Muscle of leg (tissue), 11 donors: ENCODE data around the gene PARD3. TPM values are rescaled to one million over a fixed set of nuclear protein-coding genes. Genes with fewer than 3 reads are reported as not detected.

Experiments used
- DNase-seq: peaks from one replicate; pipeline ENCODE4 v3.0.0; 2013
- H3K27ac ChIP-seq: one replicate; pipeline ENCODE4 v1.5.1; 2013; ENCODE audit warnings: mild to moderate bottlenecking, low read length, control low read depth
- H3K27me3 ChIP-seq: one replicate; pipeline ENCODE4 v1.6.1; 2013; ENCODE audit warnings: low read length; ENCODE audit not compliant: control insufficient read depth, insufficient read depth
- H3K36me3 ChIP-seq: one replicate; pipeline ENCODE4 v1.6.1; 2013; ENCODE audit warnings: low read length; ENCODE audit not compliant: control insufficient read depth, insufficient read depth
- H3K4me1 ChIP-seq: one replicate; pipeline ENCODE4 v1.6.1; 2013; ENCODE audit warnings: low read length; ENCODE audit not compliant: control insufficient read depth, insufficient read depth
- H3K4me3 ChIP-seq: one replicate; pipeline ENCODE4 v1.5.1; 2013; ENCODE audit warnings: low read length, control low read depth
- H3K9me3 ChIP-seq: replicated peaks from 2 replicates; pipeline ENCODE4 v1.6.1; 2013; ENCODE audit warnings: low read depth, low read length; ENCODE audit not compliant: control insufficient read depth
- WGBS: methylation state at CpG from one replicate; pipeline ENCODE4 v1.1.5; 2013; ENCODE audit warnings: missing lambda C conversion rate; ENCODE audit not compliant: insufficient coverage; 5-methylcytosine and 5-hydroxymethylcytosine counted together
- polyA plus RNA-seq, 8 donors: library from polyadenylated mRNA; unstranded; fragments of 120-200 nt; gene quantifications; one replicate each; pipeline versions ENCODE4 v1.2.1 to v1.2.3, GENCODE V29; 2013; ENCODE audit warnings: inconsistent platforms in 1 of 8, low replicate concordance in 1 of 8; ENCODE audit not compliant: insufficient read length in 8 of 8, insufficient read depth in 1 of 8
- total RNA-seq: library from RNA; stranded (reverse); fragments of 120-200 nt; gene quantifications from one replicate; pipeline ENCODE4 v1.2.4, GENCODE V29; 2013

The PARD3 gene
- total and polyA plus RNA-seq, 9 donors: 32.4 to 59.0 (median 41.9) TPM

- DNase-seq: no peak
- WGBS: no CpG with 5 or more reads among the region's 7 CpGs
- Histone ChIP-seq H3K36me3 (no peaks in the 10 kb centered on the region), H3K27ac (no peak overlapping the region), H3K9me3 (no peaks in the 10 kb centered on the region), H3K4me3 (no peak overlapping the region), H3K4me1 (no peaks in the 10 kb centered on the region), H3K27me3 (no peaks in the 10 kb centered on the region)
Observed at GRCh38 chr10:34228066-34228465, 587.0 kb downstream of the PARD3 start.

DNA sequence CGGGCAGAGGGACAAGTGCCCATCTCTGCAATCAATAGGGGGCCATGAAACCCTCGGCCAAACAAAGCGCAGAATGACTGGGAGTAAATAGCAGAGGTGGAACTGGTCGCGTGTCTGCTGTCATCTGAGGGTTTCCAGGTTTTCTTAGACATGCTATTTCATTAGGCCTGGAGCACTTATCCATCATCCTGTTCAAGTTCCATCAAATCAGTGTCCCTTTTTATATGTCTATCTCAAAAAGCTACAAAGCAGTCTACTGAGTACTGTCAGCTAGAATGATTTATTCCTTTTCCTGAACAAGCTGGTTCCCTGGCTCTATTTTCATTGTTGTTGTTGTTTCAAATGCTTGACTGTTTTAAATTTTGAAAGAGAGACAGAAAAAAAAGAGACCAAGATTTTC, 590.5 kb downstream of the PARD3 start:
- no peak overlapping the region for H3K4me3 ChIP-seq
- WGBS: 58% methylated on average over 2 of the region's 5 CpGs

GRCh38 chr10:34223658-34224057, 591.4 kb downstream of the PARD3 start:
- Histone ChIP-seq H3K27ac (no peak overlapping the region), H3K36me3 (peaks cover 2% of the 10 kb centered on the region), H3K4me3 (no peak overlapping the region), H3K9me3 (no peaks in the 10 kb centered on the region), H3K4me1 (no peaks in the 10 kb centered on the region), H3K27me3 (no peaks in the 10 kb centered on the region)
- no peak for DNase-seq
- no CpG with 5 or more reads among the region's 1 CpG for WGBS

More for the DNA sequence above, 590.5 kb downstream of the PARD3 start:
- H3K27ac ChIP-seq: no peak overlapping the region
- H3K36me3 ChIP-seq: peaks cover 2% of the 10 kb centered on the region
- DNase-seq: no peak
- no peaks in the 10 kb centered on the region for H3K9me3 ChIP-seq
- H3K4me1 ChIP-seq: no peaks in the 10 kb centered on the region
- no peaks in the 10 kb centered on the region for H3K27me3 ChIP-seq

GRCh38 chr10:34222359-34222758, 592.7 kb downstream of the PARD3 start:
- H3K27me3 ChIP-seq: no peaks in the 10 kb centered on the region

GRCh38 chr10:34219753-34220548, 595.1 kb downstream of the PARD3 start:
- no peak overlapping the region for H3K4me3 ChIP-seq
- no peaks in the 10 kb centered on the region for H3K9me3 ChIP-seq
- no peaks in the 10 kb centered on the region for H3K27me3 ChIP-seq
- H3K27ac ChIP-seq: no peak overlapping the region
- WGBS: 74% methylated on average over 3 of the region's 10 CpGs
- peaks cover 4% of the 10 kb centered on the region for H3K36me3 ChIP-seq
- H3K4me1 ChIP-seq: no peaks in the 10 kb centered on the region
- no peak for DNase-seq

More at GRCh38 chr10:34222359-34222758, 592.7 kb downstream of the PARD3 start:
- WGBS: 57% methylated on average over 3 of the region's 4 CpGs
- Histone ChIP-seq H3K27ac (no peak overlapping the region), H3K4me3 (no peak overlapping the region), H3K36me3 (peaks cover 2% of the 10 kb centered on the region), H3K4me1 (no peaks in the 10 kb centered on the region), H3K9me3 (no peaks in the 10 kb centered on the region)
- peak; percentile 15 for DNase-seq

DNA sequence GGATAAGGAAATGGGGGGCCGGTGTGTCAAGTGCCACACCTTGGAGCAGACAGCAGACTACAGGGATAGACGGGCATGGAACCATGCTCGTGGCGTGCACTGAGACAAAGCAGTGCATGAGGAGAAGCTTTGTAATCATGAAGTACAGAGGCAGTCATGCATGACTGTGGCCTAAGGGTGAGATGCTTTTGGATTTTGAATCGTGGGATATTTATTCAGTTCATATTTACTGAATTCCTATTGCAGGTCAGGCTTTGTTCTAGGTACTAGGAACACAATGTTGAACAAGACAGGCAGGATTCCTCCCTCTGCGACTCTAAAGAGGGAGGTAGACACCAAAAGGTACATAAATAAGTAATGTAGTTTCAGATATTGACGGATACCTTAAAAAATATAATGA, 597.6 kb downstream of the PARD3 start:
- H3K27me3 ChIP-seq: no peaks in the 10 kb centered on the region
- DNase-seq: no peak
- H3K36me3 ChIP-seq: peaks cover 4% of the 10 kb centered on the region
- 93% methylated on average over 5 of the region's 7 CpGs for WGBS
- no peak overlapping the region for H3K4me3 ChIP-seq
- H3K9me3 ChIP-seq: no peaks in the 10 kb centered on the region
- H3K4me1 ChIP-seq: no peaks in the 10 kb centered on the region
- H3K27ac ChIP-seq: no peak overlapping the region

GRCh38 chr10:34216348-34216945, 598.6 kb downstream of the PARD3 start:
- H3K9me3 ChIP-seq: no peaks in the 10 kb centered on the region
- DNase-seq: no peak
- H3K27ac ChIP-seq: no peak overlapping the region
- H3K36me3 ChIP-seq: peaks cover 2% of the 10 kb centered on the region
- 83% methylated on average over 1 of the region's 2 CpGs for WGBS
- H3K4me3 ChIP-seq: no peak overlapping the region
- H3K4me1 ChIP-seq: no peaks in the 10 kb centered on the region
- H3K27me3 ChIP-seq: no peaks in the 10 kb centered on the region

DNA sequence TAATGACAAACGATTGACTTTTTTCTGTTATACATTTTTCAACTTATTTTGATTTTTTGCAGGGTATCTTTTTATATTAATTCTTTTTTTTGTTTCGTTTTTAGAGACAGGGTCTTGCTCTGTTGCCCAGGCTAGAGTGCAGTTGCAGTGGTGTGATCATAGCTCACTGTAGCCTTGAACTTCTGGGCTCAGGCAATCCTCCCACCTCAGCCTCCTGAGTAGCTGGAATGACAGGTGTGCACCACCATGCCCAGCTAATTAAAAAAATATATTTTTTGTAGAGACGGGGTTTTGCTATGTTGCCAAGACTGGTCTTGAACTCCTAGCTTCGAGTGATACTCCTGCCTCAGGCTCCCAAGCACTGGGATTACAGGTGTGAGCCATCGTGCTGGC, 601.3 kb downstream of the PARD3 start:
- no peak overlapping the region for H3K4me3 ChIP-seq
- H3K27me3 ChIP-seq: no peaks in the 10 kb centered on the region
- 100% methylated on average over 2 of the region's 5 CpGs for WGBS
- H3K36me3 ChIP-seq: peaks cover 2% of the 10 kb centered on the region
- H3K27ac ChIP-seq: no peak overlapping the region
- no peak for DNase-seq
- no peaks in the 10 kb centered on the region for H3K9me3 ChIP-seq
- no peaks in the 10 kb centered on the region for H3K4me1 ChIP-seq

GRCh38 chr10:34213193-34213804, 601.8 kb downstream of the PARD3 start:
- Histone ChIP-seq H3K27ac (no peak overlapping the region), H3K27me3 (no peaks in the 10 kb centered on the region), H3K4me3 (no peak overlapping the region), H3K36me3 (peaks cover 2% of the 10 kb centered on the region), H3K9me3 (no peaks in the 10 kb centered on the region), H3K4me1 (no peaks in the 10 kb centered on the region)
- DNase-seq: no peak
- WGBS: no CpG with 5 or more reads among the region's 6 CpGs

DNA sequence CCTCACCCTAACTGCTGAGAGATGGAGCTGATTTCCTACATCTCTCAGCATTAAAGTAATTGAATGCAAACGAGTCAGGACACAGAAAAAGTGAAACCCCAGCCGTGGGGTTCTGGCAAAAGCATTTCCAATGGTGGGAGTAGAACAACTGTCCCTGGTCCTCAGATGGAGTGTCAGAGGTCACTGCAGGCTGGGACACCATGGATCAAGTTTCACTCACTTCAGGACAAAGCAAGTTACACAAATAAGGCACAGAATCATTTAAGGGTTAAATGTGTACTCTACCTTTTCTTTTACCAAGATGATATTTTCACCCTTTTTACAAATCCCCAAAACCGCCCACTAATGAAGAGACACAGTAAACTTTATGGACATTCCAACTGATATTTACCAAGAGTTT, 607.8 kb downstream of the PARD3 start:
- H3K27ac ChIP-seq: no peak overlapping the region
- no peak overlapping the region for H3K4me3 ChIP-seq
- H3K9me3 ChIP-seq: no peaks in the 10 kb centered on the region
- H3K36me3 ChIP-seq: no peaks in the 10 kb centered on the region
- WGBS: no CpG with 5 or more reads among the region's 3 CpGs
- peaks cover 5% of the 10 kb centered on the region for H3K4me1 ChIP-seq
- no peaks in the 10 kb centered on the region for H3K27me3 ChIP-seq
- DNase-seq: no peak
